K562 (cell line): ENCODE data around the gene NUDT21. TPM values are rescaled to one million over a fixed set of nuclear protein-coding genes. Genes with fewer than 3 reads are reported as not detected.
A peak's percentile ranks its signal among the peaks of the same experiment; 100 is the strongest.

Source experiments
- ATAC-seq: fragments of 200-7000 bp; cut with Tn5 transposase; 3 replicates; pipeline ENCODE4 v1.9.1; 2020; ENCODE audit warnings: moderate library complexity
- BruUV-seq: library from RNA; stranded (reverse); fragments of 400-500 nt; replicated peaks from 2 replicates; lab custom pipeline; 2021; lab: Mats Ljungman, UMichigan
- CTCF ChIA-PET: fragments of 300-600 bp; formaldehyde crosslinking; extraction: SDS; loops from one replicate; lab custom pipeline; 2021; ENCODE audit warnings: low intra/inter-chr PET ratio; lab: Yijun Ruan, JAX
- POLR2A ChIA-PET: fragments of 300-600, 350-650 bp; sonication (Branson Sonifier 250); formaldehyde crosslinking; extraction: SDS; loops from one replicate; lab custom pipeline; 2021; ENCODE audit warnings: antibody characterized with exemption, inconsistent platforms; lab: Yijun Ruan, JAX
- DNase-seq, 4 experiments: peaks; one replicate each; pipeline versions ENCODE4 v3.0.0 to v3.0.0-alpha.2; 2011 to 2018; ENCODE audit warnings: low spot score in 3 of 4, mixed read lengths in 3 of 4; ENCODE audit errors: extremely low read depth in 1 of 4
- FAIRE-seq: peaks from 2 replicates; lab custom pipeline; 2011; peaks lifted over from hg19 to GRCh38; lab: Jason Lieb, UNC
- H2AFZ ChIP-seq: 2 replicates; pipeline ENCODE4 v1.6.0; 2011; ENCODE audit warnings: low read depth, low read length, control low read depth, inconsistent platforms
- H3K27ac ChIP-seq: fragments of 200-600 bp; 3 replicates; pipeline ENCODE4 v1.8.0; 2011; ENCODE audit warnings: low read depth, mild to moderate bottlenecking, control low read depth, inconsistent platforms, low read length, moderate library complexity, mixed read lengths; ENCODE audit errors: extremely low read depth
- H3K27me3 ChIP-seq, 2 experiments: fragments of 300-600 bp in 1 of 2; 2 replicates in 1 of 2; 3 replicates in 1 of 2; pipeline versions ENCODE4 v1.6.0 to v1.8.0; 2011; ENCODE audit warnings: inconsistent platforms in 2 of 2, low read length in 2 of 2, mild to moderate bottlenecking in 1 of 2, mixed read lengths in 1 of 2, moderate library complexity in 1 of 2; ENCODE audit not compliant: control insufficient read depth in 2 of 2, insufficient read depth in 2 of 2
- H3K36me3 ChIP-seq: fragments of 300-600 bp; 3 replicates; pipeline ENCODE4 v1.8.0; 2011; ENCODE audit warnings: mild to moderate bottlenecking, low read length, inconsistent platforms; ENCODE audit not compliant: control insufficient read depth, insufficient read depth
- H3K4me1 ChIP-seq, 2 experiments: fragments of 200-600 bp in 1 of 2; replicated peaks in 1 of 2; 2 replicates in 1 of 2; 3 replicates in 1 of 2; pipeline versions ENCODE4 v1.5.1 to v1.8.0; 2011; ENCODE audit warnings: inconsistent platforms in 2 of 2, low read length in 2 of 2, mild to moderate bottlenecking in 1 of 2, mixed read lengths in 1 of 2, moderate library complexity in 1 of 2; ENCODE audit not compliant: control insufficient read depth in 2 of 2, insufficient read depth in 2 of 2
- H3K4me2 ChIP-seq: 2 replicates; pipeline ENCODE4 v1.6.1; 2011; ENCODE audit warnings: low read length, control low read depth, inconsistent platforms, mixed read lengths; ENCODE audit not compliant: insufficient read depth
- H3K4me3 ChIP-seq: fragments of 200-600 bp; sonication (generic), shearing (Covaris generic); 2 replicates; pipeline ENCODE4 v1.5.1; 2016; ENCODE audit warnings: control low read depth, inconsistent platforms
- H3K79me2 ChIP-seq: fragments of 200-600 bp; 3 replicates; pipeline ENCODE4 v1.8.0; 2011; ENCODE audit warnings: low read length, inconsistent platforms; ENCODE audit not compliant: control insufficient read depth, insufficient read depth
- H3K9ac ChIP-seq, 2 experiments: 2 replicates each; pipeline versions ENCODE4 v1.6.0 to v1.6.1; 2011; ENCODE audit warnings: low read depth in 2 of 2, low read length in 2 of 2, control low read depth in 1 of 2, inconsistent platforms in 1 of 2, mild to moderate bottlenecking in 1 of 2, mixed read lengths in 1 of 2; ENCODE audit not compliant: insufficient read depth in 1 of 2
- H3K9me1 ChIP-seq: one replicate; pipeline ENCODE4 v1.6.0; 2011; ENCODE audit warnings: inconsistent platforms, mild to moderate bottlenecking, low read length, moderate library complexity; ENCODE audit not compliant: control insufficient read depth, insufficient read depth
- H3K9me3 ChIP-seq: replicated peaks from 2 replicates; pipeline ENCODE4 v1.5.1; 2011; ENCODE audit warnings: low read depth, low read length, inconsistent platforms; ENCODE audit not compliant: control insufficient read depth, insufficient read depth
- H4K20me1 ChIP-seq: replicated peaks from 2 replicates; pipeline ENCODE4 v1.6.1; 2011; ENCODE audit warnings: low read length, inconsistent platforms, mixed read lengths; ENCODE audit not compliant: control insufficient read depth, insufficient read depth
- CTCF ChIP-seq, 3 experiments: IDR thresholded peaks in 2 of 3; conservative IDR thresholded peaks in 1 of 3; 2 replicates each; pipeline ENCODE4 v1.5.1; 2011 to 2012; ENCODE audit warnings: low read length in 3 of 3, mild to moderate bottlenecking in 3 of 3, control low read depth in 2 of 3, improper control_type of control experiment in 1 of 3, inconsistent platforms in 1 of 3, low read depth in 1 of 3, mixed read lengths in 1 of 3, moderate library complexity in 1 of 3; ENCODE audit not compliant: insufficient read depth in 2 of 3
- FOXA3 ChIP-seq, 2 experiments: fragments of 450-650 bp in 1 of 2; sonication (generic) in 1 of 2; formaldehyde crosslinking; IDR thresholded peaks in 1 of 2; conservative IDR thresholded peaks in 1 of 2; 2 replicates each; pipeline versions ENCODE4 v1.4.0 to v1.8.0; 2020 to 2022; ENCODE audit warnings: mild to moderate bottlenecking in 2 of 2, missing genetic modification reagents in 1 of 2
- PCBP1 ChIP-seq: fragments of 200-400 bp; formaldehyde crosslinking; IDR thresholded peaks from 2 replicates; pipeline ENCODE4 v1.6.1; 2018; ENCODE audit warnings: mild to moderate bottlenecking, low read depth, low read length; ENCODE audit not compliant: poor library complexity, severe bottlenecking
- RAD21 ChIP-seq, 2 experiments: fragments of 250-450 bp in 1 of 2; fragments of 450-650 bp in 1 of 2; sonication (Bioruptor Pico) in 1 of 2; formaldehyde crosslinking in 1 of 2; IDR thresholded peaks in 1 of 2; conservative IDR thresholded peaks in 1 of 2; 2 replicates each; pipeline versions ENCODE4 v1.4.0 to v1.8.0; 2020 to 2022; ENCODE audit warnings: mild to moderate bottlenecking in 2 of 2, moderate library complexity in 1 of 2
- SETDB1 ChIP-seq: IDR thresholded peaks from one replicate; pipeline ENCODE4 v1.6.1; 2012; ENCODE audit warnings: low read length, control low read depth, inconsistent platforms
- SMARCA5 ChIP-seq: fragments of 450-650 bp; IDR thresholded peaks from 2 replicates; pipeline ENCODE4 v1.6.1; 2016
- SRSF3 ChIP-seq: fragments of 200-400 bp; formaldehyde crosslinking; IDR thresholded peaks from 2 replicates; pipeline ENCODE4 v1.6.1; 2016; ENCODE audit warnings: mild to moderate bottlenecking, low read length, moderate library complexity; ENCODE audit not compliant: insufficient read depth
- ZBTB2 ChIP-seq: fragments of 450-650 bp; IDR thresholded peaks from 2 replicates; pipeline ENCODE4 v1.6.1; 2016; ENCODE audit warnings: antibody characterized with exemption
- ZNF384 ChIP-seq: IDR thresholded peaks from 2 replicates; pipeline ENCODE4 v1.6.1; 2012; ENCODE audit warnings: low read depth, low read length, improper control_type of control experiment
- WGBS: fragments of 100-300 bp; shearing (Covaris generic); methylation state at CpG from one replicate; pipeline ENCODE4 v1.1.6; 2016; ENCODE audit warnings: low coverage, mixed read lengths; ENCODE audit not compliant: insufficient coverage; ENCODE audit errors: missing lambda C conversion rate; 5-methylcytosine and 5-hydroxymethylcytosine counted together
- in situ Hi-C: fragments of 300-500 bp; cut with MboI; formaldehyde crosslinking; loops from 4 replicates; pipeline ENCODE4 v1.15.0; 2018; ENCODE audit warnings: inconsistent platforms, mixed read lengths
- intact Hi-C: fragments of 100-400 bp; cut with micrococcal nuclease; formaldehyde crosslinking; loops from 2 replicates; pipeline ENCODE4 v1.14.2; 2022
- polyA plus RNA-seq, 8 experiments: library from polyadenylated mRNA; depleted of rRNA in 4 of 8; stranded (reverse) in 5 of 8; unstranded in 3 of 8; fragments of >200 nt; fragmentation: Nextera tagmentation in 2 of 8; fragmentation: Illumina TruSeq in 1 of 8; extraction: Ambion mirVana in 2 of 8; extraction: Trizol in 1 of 8; gene quantifications; 2 replicates each; pipeline versions ENCODE4 v1.2.1 to v1.2.3, GENCODE V29; 2011 to 2014; ENCODE audit warnings: inconsistent platforms in 1 of 8, missing spikeins in 1 of 8
- total RNA-seq, 7 experiments: library from RNA; depleted of rRNA in 6 of 7; stranded (reverse); fragments of >200 nt in 6 of 7; fragmentation: Illumina TruSeq in 2 of 7; extraction: Trizol in 2 of 7; gene quantifications; 2 replicates each; pipeline versions ENCODE4 v1.2.1 to v1.2.3, GENCODE V29; 2011 to 2021; ENCODE audit warnings: low replicate concordance in 1 of 7
- TF ChIP-seq, protein P1 (sequence below): fragments of 250-450 bp; sonication (Bioruptor Pico); IDR thresholded peaks from 2 replicates; pipeline ENCODE4 v1.9.0; 2021; ENCODE audit warnings: mild to moderate bottlenecking

Gene NUDT21
- total and polyA plus RNA-seq, 9 of the 15 experiments (the other 6 are each of a cell fraction or from before 2014, with no cell fraction given) = 62.4 to 218 (median 121) TPM

- Histone ChIP-seq H3K27me3 (no peaks in the 10 kb centered on the region), H3K9ac (no peak overlapping the region), H2AFZ (no peak overlapping the region), H3K4me2 (no peak overlapping the region), H3K4me3 (no peak overlapping the region), H4K20me1 (no peaks in the 10 kb centered on the region), H3K9me3 (no peaks in the 10 kb centered on the region), H3K9me1 (no peaks in the 10 kb centered on the region), H3K4me1 (no peaks in the 10 kb centered on the region; a peak in 1 of 5 replicates), H3K27ac (no peak overlapping the region), H3K79me2 (0 out of 3 replicates have a peak, but pooled peaks cover 2% of the 10 kb centered on the region), H3K36me3 (peaks cover 77% of the 10 kb centered on the region)
- ChIA-PET POLR2A (no interaction called here), CTCF (no interaction called here)
- 100% methylated on average over 2 of the region's 4 CpGs for WGBS
- intact Hi-C loops = no loop called here
- ATAC-seq (no peak), FAIRE-seq (no peak), DNase-seq (no peak)
- TF ChIP-seq ZNF384 (0 out of 2 replicates have a peak, but pooled peaks have one; percentile 10), SRSF3 (no peak), PCBP1 (peak; percentile 58)
- BruUV-seq = no TSS peak
- in situ Hi-C loops = no loop called here
Measured at GRCh38 chr16:56405977-56406672, 45.0 kb downstream of the NUDT21 start.

DNA sequence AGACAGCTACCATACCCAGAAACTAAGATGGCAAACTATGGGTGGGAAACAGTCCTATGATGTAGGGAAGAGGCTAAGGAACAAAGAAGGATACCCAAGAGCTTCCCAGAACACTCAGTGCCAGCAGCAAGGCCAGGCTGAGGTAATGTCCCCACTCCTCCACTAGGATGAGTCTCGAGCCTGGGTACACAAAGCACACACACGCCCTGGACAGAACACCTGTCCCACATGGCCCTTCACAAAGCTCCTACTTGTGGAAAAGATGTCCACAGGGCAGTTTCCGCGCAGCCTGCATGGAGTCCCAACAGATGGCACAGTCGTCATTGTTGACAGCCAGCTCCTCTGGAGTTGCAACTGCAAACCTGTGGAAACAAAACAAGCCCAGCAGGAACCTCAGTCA, 49.6 kb downstream of the NUDT21 start:
- Histone ChIP-seq H3K36me3 (peaks cover 68% of the 10 kb centered on the region), H3K4me2 (no peak overlapping the region), H3K27me3 (no peaks in the 10 kb centered on the region), H3K9ac (no peak overlapping the region), H3K79me2 (peaks cover 7% of the 10 kb centered on the region; the same call in 2 of the 3 replicates), H3K9me1 (no peaks in the 10 kb centered on the region), H3K9me3 (no peaks in the 10 kb centered on the region), H2AFZ (no peak overlapping the region), H3K4me1 (no peaks in the 10 kb centered on the region), H3K27ac (no peak overlapping the region), H4K20me1 (no peaks in the 10 kb centered on the region), H3K4me3 (no peak overlapping the region)
- TF ChIP-seq SETDB1 (no peak), CTCF (IDR thresholded peaks at IDR 0.05 in 2 of 3, conservative IDR thresholded peaks at IDR 0.05 in 1 of 3; ENCODE audit: insufficient read depth in 2 of 3, low read depth in 1 of 3, low read length in 3 of 3) (peak; percentile 38 to 44 (median 40)), RAD21 (CRISPR knock-in tag; conservative IDR thresholded peaks at IDR 0.05 in 1 of 2, IDR thresholded peaks at IDR 0.05 in 1 of 2) (peak in 1 of 2 experiments; percentile 30; a peak in 2 of 4 replicates), SMARCA5 (no peak), ZBTB2 (no peak), FOXA3 (CRISPR knock-in tag; conservative IDR thresholded peaks at IDR 0.05 in 1 of 2, IDR thresholded peaks at IDR 0.05 in 1 of 2) (0 out of 4 replicates have a peak, but pooled peaks of 1 of the 2 experiments have one; percentile 22)
- TF ChIP-seq, protein P1, sequence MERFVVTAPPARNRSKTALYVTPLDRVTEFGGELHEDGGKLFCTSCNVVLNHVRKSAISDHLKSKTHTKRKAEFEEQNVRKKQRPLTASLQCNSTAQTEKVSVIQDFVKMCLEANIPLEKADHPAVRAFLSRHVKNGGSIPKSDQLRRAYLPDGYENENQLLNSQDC = no peak
- ATAC-seq = peak; percentile 90
- ChIA-PET POLR2A (interaction anchor here (1.0 to 2.1 kb wide), 2 partner anchors 12 to 15 kb away, joined by 4 to 7 read pairs; no protein-coding TSS in a partner anchor), CTCF (no interaction called here)
- no TSS peak for BruUV-seq
- peak; percentile 21 to 29 (median 24) for DNase-seq
- in situ Hi-C loops (no loop called here), intact Hi-C loops (no loop called here)
- peak; percentile 64 for FAIRE-seq
- WGBS = 77% methylated on average over 5 of the region's 5 CpGs
